Osteoblast (primary cell): Measurements from ENCODE around the gene PERM1. TPM values are rescaled to one million over a fixed set of nuclear protein-coding genes. Genes with fewer than 3 reads are reported as not detected.

Source experiments
- DNase-seq: peaks from one replicate; pipeline ENCODE4 v3.0.0; 2011; ENCODE audit warnings: low spot score, mixed read lengths; ENCODE audit not compliant: insufficient read length; ENCODE audit errors: missing footprints
- H2AFZ ChIP-seq: 2 replicates; pipeline ENCODE4 v1.6.0; 2011; ENCODE audit warnings: mild to moderate bottlenecking, low read length
- H3K27ac ChIP-seq: 2 replicates; pipeline ENCODE4 v1.5.1; 2011; ENCODE audit warnings: mild to moderate bottlenecking, low read depth, low read length, moderate library complexity
- H3K27me3 ChIP-seq: 2 replicates; pipeline ENCODE4 v1.6.0; 2012; ENCODE audit warnings: mild to moderate bottlenecking, control low read depth, inconsistent platforms, low read length, moderate library complexity; ENCODE audit not compliant: insufficient read depth
- H3K36me3 ChIP-seq: 2 replicates; pipeline ENCODE4 v1.5.1; 2011; ENCODE audit warnings: mild to moderate bottlenecking, low read length, control low read depth, moderate library complexity; ENCODE audit not compliant: insufficient read depth
- H3K4me1 ChIP-seq: 2 replicates; pipeline ENCODE4 v1.5.1; 2011; ENCODE audit warnings: mild to moderate bottlenecking, low read length, control low read depth, moderate library complexity; ENCODE audit not compliant: insufficient read depth
- H3K4me2 ChIP-seq: 2 replicates; pipeline ENCODE4 v1.6.0; 2011; ENCODE audit warnings: mild to moderate bottlenecking, low read length; ENCODE audit not compliant: insufficient read depth
- H3K4me3 ChIP-seq: fragments of 200-600 bp; sonication (generic); 3 replicates; pipeline ENCODE4 v1.5.1; 2012; ENCODE audit warnings: mild to moderate bottlenecking, low read length, inconsistent platforms; ENCODE audit not compliant: insufficient read depth
- H3K79me2 ChIP-seq: 2 replicates; pipeline ENCODE4 v1.6.0; 2012; ENCODE audit warnings: mild to moderate bottlenecking, low read length, control low read depth, inconsistent platforms; ENCODE audit not compliant: insufficient read depth
- H3K9me3 ChIP-seq: 2 replicates; pipeline ENCODE4 v1.5.1; 2011; ENCODE audit warnings: low read depth, low read length, control low read depth
- H4K20me1 ChIP-seq: 2 replicates; pipeline ENCODE4 v1.6.0; 2012; ENCODE audit warnings: mild to moderate bottlenecking, low read length, control low read depth; ENCODE audit not compliant: insufficient read depth
- CTCF ChIP-seq: IDR thresholded peaks from 2 replicates; pipeline ENCODE4 v1.5.1; 2011; ENCODE audit warnings: mild to moderate bottlenecking, low read depth, low read length, moderate library complexity; ENCODE audit errors: extremely low read depth
- total RNA-seq: library from RNA; depleted of rRNA; stranded (reverse); fragments of >200 nt; gene quantifications from 2 replicates; pipeline ENCODE4 v1.2.3, GENCODE V29; 2012

Gene PERM1
- total RNA-seq, 1 donor = not detected

- Histone ChIP-seq H3K4me1 (peaks cover 6% of the 10 kb centered on the region), H3K27ac (no peak overlapping the region), H3K36me3 (peaks cover 42% of the 10 kb centered on the region), H3K9me3 (no peaks in the 10 kb centered on the region), H3K4me3 (no peak overlapping the region), H3K4me2 (no peak overlapping the region), H3K79me2 (no peaks in the 10 kb centered on the region), H3K27me3 (no peaks in the 10 kb centered on the region), H2AFZ (no peak overlapping the region), H4K20me1 (peaks cover 28% of the 10 kb centered on the region)
- TF ChIP-seq CTCF = no peak
- no peak for DNase-seq
Observed at GRCh38 chr1:945688-946556, 36.0 kb downstream of the PERM1 start.

DNA sequence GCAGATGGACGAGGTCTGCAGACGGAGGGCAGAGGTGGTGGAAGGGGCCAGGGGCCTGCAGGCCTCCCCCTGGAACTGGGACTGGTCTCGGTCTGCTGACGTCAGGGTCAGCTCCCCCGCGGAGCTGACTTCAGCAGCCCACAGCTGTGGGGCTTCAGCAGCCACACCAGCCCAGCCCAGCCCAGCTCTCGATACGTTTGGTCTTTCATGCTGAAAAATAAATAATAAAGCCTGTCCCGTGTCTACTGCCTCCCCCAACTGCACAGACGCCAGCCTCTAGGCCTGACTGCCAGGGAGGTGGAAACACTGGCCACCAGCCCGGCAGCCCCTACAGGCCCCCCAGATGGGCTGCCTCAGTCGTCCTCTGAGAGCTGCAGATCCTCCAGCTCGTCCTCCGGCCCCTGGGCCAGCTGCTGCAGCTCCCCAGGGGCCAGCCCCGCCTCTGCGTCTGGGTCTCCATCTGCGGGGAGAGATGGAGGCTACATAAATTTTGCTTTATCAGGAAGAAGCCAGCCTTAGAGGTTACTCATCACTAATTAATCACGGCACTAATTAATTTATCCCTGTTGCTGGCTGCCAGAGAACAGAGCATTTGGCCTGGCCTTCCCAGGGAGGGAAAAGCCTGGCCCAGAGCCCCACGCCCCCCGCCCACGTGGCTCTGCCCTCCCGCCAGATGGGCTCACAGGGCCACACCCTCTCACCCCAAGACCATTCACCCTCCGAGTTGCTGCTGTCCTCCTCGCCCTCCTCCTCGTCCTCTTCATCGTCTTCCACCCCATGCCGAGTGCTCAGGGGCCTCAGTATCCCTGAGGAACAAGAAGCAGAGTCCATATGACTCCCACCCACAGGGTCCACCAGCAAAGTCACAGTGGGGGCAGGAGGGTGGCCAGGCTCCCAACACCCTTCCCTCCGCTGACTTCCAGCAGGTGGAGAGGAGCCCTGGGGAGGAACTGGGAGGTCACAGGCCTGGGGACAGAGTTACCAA is 37.3 kb downstream of the PERM1 start:
- Histone ChIP-seq H4K20me1 (peaks cover 15% of the 10 kb centered on the region), H3K4me1 (peaks cover 16% of the 10 kb centered on the region), H3K27me3 (no peaks in the 10 kb centered on the region), H2AFZ (no peak overlapping the region), H3K79me2 (no peaks in the 10 kb centered on the region), H3K9me3 (no peaks in the 10 kb centered on the region), H3K27ac (no peak overlapping the region), H3K36me3 (peaks cover 30% of the 10 kb centered on the region), H3K4me3 (no peak overlapping the region), H3K4me2 (no peak overlapping the region)
- DNase-seq = no peak
- no peak for TF ChIP-seq CTCF

GRCh38 chr1:943545-944340 is 38.1 kb downstream of the PERM1 start:
- DNase-seq = no peak
- Histone ChIP-seq H3K27me3 (no peaks in the 10 kb centered on the region), H3K79me2 (no peaks in the 10 kb centered on the region), H3K36me3 (peaks cover 23% of the 10 kb centered on the region), H4K20me1 (peaks cover 7% of the 10 kb centered on the region), H3K9me3 (no peaks in the 10 kb centered on the region), H3K4me2 (no peak overlapping the region), H2AFZ (no peak overlapping the region), H3K4me3 (no peak overlapping the region), H3K27ac (no peak overlapping the region), H3K4me1 (peaks cover 20% of the 10 kb centered on the region)
- no peak for TF ChIP-seq CTCF
